Fibroblast of peridontal ligament (primary cell): Measurements from ENCODE around the gene OR2S2.
A peak's percentile ranks its signal among the peaks of the same experiment; 100 is the strongest.
"Not testable (repeated sequence)": the region's sequence is repeated elsewhere in the genome, so short reads cannot be mapped to it uniquely, and the experiment has no call there.

ENCODE experiments used
- DNase-seq: peaks from one replicate; pipeline ENCODE4 v3.0.0-alpha.2; 2010; ENCODE audit errors: extremely low read depth

The OR2S2 gene

GRCh38 chr9:35962126-35962906, 4.4 kb upstream of the OR2S2 start:
- peak; percentile 45 for DNase-seq

DNA sequence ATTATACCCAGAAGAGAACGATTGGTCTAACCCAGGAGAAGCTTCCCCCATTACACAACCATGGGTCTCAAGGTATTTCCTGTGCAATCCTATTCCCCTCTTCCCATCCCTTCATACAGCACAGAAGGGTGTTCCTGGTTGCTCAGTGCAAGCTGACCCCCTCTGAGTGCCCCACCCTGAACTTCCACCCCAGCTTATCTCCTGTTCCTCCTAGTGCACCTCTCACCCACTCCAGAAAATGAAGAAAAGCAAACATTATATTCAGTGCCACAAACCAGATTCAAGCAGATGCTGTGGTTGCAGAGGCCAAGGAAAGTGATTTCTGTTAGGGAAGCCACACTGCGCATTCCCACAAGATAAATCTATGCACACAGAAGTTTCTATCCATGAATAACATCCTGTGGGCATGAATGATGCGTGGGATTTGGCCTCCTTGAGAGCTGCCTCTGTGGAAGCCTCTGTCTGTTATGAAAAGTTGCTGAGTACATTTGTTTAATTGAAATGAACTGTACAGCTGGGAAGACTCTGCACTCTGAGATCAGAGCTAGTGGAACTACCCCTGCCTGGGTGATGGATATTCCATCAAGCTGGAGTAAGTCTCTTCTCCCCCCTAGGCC, 2.2 kb upstream of the OR2S2 start:
- DNase-seq = peak; percentile 34

DNA sequence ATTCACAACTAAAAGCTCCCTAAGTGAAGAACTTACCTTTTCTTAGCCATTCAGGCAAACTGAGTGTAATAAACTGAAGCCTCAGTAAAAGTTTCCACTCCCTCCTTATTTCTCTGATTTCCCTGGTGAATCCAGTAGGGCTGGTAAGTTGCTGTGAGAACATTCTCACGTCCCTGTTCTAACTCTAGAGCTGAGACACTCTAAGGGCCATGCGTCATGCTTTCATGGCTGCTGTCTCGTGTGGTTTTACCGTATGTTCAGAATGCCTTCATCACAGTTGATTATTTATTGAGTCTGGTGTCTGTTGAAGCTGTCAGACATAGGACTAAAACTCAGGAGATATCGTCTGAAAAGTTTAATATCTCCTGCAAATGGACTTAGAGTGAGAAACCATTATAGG, 1.3 kb downstream of the OR2S2 start:
- no peak for DNase-seq

DNA sequence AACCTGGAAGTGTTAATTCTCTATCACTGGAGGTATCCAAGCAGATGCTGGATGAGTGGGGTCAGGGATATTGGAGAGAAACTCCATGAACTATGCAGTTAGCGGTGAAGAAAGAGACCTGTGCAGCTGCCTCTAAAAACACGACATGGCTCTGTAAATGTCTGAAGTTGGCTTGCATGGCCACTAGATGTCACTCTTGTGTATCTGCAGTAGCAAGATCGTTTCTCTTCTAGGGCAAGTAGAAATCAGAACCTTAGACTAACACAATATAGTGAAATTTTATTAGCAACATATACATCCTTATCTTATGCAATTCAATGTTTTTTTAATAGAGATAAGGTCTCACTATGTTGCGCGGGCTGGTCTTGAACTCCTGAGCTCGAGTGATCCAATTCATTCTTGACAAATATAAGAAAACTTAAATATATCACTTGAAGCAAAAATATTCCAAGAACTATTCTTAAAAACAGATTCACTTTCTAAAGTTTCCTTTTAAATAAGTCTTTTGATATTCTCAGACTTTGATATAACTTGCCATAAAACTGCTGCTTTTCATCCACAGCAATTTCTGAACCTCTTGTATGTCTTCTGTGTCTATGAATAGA, 2.9 kb downstream of the OR2S2 start:
- peak; percentile 90 for DNase-seq

DNA sequence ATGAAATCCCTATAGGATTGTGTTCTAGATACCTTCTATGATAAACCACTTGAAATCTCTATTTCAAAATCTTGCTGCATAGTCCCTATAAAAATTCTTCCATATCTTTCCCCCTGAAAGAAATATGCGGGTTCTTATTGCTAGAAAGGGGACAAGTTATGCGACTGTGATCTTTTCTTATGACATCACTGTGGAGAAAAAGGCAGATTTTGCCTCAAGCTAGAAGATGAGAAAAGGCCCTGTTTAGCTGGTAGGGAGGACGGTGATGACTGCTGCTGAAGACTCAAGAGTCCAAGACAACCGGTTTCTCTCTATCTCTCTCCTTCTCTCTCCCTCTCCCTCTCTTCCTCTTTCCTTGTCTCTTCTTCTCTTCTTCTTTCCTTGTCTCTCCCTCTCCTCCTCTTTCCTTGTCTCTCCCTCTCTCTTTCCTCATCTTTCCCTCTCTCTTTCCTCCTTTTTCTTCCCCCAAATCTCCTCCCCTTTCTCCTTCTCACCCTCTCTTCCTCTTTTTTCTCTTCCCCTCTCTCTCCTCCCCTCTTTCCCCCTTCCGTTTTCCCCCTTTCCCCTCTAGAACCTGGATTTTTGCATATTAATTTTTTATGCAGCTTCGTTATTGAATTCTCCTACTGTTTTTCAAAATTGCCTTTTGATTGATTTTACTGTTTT, 5.3 kb downstream of the OR2S2 start:
- DNase-seq = no peak

DNA sequence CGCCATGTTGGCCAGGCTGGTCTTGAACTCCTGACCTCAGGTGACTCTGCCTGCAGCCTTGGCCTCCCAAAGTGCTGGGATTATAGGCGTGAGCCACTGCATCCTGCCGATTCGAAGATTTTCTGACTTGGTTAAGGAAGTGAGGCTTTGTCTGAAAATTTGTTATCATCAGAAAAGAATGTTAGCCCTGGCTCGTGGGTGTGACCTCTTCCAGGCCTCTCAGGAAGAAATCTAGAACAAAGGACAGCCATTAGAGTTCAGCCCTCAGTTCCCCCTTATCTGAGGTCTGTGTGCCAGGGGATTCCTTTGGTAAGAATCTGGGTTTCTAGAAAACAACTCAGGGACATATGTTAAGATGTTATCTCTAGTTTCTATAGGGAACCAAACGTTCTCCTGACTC, 6.2 kb downstream of the OR2S2 start:
- peak; percentile 22 for DNase-seq

DNA sequence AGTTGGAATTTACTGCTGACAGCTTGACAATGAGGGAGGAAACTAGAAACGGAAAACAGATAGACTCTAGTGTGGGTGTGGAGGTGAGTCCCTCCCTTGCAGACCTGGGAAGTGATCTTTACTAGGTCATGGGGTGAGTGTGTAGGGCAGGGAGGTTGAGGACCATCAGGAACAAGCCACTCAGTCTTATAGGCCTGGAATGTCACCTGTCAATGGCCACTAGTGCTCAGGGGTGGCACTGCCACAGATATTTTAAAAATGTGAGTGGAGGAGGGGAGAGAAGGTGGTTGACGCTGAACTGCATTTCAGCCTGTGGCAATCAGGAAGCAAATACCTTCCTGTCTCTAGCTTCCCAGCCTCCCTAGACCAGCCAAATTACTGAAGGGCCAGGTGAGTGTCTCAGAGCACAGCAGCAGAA, 9.0 kb downstream of the OR2S2 start:
- no peak for DNase-seq

DNA sequence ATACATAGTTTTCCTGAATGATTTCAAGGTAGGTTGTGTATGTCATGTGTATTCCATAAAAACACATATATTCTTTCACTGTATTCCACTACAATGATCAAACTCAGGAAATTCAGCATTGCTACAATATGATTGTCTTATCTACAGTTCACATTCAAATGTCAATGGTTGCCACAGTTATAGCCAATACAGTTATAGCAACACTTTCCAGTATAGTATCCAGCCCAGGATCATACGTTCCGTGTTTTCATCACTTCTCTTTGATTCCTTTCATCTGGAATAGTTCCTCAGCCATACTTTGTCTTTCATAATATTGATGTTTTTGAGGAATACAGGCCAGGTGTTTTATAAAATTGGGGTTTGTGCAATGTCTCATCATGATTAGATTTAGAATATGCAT, 9.5 kb downstream of the OR2S2 start:
- no peak for DNase-seq

DNA sequence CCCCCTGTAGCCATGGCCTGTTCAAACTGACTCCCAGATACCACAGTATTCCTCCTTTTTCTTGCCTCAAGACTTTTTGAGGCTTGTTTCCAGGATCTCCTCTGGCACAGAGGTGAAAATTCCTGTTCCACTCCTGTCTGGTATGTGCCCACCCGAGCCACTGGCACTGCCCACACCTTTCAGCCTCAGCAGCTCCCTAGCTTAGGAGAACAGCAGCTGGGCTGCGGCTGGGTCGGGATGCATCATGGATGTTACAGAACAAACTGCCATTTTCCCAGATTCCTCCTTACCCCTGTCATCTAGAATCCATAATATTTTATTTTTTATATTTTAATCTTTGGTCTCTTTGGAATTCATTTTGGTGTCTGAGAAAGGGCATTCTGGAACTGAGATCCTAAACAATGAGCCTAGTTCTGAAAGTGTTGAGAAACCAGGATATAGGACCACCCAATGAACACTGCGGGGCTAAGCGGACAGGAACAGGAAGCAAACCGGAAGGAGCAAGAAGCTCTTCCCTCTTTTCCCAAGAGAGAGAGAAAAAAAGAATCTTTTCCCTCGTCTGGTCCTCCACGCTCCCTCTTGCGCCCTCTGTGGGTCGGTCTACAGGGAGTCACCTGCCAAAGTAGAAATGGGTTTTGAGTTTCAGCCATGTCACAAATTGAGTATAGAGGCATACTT, 12.5 kb downstream of the OR2S2 start:
- DNase-seq = peak; percentile 90

- no peak for DNase-seq
These were observed 13.1 kb downstream of the OR2S2 start for GRCh38 chr9:35944841-35945240.

DNA sequence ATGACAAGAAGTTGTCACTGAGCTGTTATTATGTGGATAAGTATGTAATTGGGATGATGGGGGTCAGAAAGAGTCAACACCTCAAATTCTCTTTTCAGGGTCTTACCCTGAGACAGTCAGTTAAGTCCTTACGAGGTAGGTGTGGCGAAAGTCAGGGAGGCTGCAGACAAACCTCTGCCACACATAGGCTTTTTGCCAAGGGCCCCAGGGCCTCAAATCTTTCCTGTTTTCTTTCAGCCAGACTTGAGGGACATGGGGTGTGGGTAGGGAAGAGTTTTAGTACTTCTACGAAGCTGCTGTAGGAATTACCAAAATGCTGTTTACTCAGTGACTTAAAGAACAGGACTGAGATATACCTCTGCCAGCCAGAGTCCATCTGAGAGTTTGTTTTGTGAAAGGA, 13.8 kb downstream of the OR2S2 start:
- no peak for DNase-seq

DNA sequence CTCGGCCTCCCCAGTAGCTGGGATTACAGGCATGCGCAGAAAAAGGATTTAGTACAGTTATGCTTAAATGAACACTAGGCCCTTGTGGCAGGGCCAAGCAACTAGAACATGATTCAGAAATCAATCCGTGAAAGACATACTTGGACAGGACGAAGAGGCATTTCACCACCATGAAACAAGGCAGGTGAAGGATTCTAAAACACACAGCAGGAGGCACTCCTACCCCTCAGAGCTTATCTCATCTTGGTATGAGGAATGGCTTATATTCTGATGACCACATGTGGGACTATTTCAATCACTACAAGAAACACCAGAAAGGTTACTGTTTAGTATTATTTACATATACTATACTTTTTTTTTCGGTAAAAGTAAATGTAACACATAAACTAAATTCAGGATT, 15.7 kb downstream of the OR2S2 start:
- no peak for DNase-seq

DNA sequence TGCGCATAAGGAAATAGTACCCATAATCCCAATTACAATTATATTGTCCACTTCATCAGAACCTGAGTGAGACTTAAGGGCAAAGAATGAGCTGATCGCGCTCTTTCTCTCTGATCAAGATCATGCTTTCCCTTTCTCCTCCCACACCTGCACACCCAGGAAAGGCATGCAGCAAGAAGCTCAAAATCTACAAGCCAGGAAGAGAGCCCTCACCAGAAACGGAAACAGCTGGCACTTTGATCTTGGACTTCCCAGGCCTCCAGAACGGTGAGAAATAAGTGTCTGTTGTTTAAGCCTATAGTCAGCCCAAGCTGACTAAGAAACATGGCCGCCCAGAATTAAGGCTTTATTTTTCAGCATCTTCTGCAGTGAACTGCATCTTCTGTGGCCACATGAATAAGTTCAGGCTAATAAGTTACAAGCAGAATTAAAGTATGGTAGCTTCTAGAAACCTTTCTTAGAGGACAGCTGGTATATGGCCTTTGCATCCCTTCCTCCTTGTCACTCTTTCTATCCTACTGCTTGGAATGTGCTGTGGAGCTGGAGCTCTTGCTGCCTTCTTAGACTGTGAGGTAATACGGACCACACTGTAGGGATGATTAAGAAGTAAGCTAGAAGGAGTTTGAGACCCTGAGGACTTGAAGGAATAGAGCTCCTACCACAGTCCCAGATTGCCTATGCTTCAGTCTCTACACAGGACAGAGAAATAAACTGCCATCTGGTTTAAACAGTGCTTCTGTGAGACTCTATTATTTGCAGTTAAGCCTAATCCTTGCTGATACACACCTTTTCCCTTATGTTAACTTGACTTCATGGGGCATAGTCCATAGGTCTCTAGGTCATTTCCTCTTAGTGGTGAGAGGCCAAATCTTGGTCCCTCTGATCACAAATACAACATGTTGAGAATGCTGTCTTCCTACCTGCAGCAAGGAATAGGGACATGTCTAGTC, 17.2 kb downstream of the OR2S2 start:
- DNase-seq = no peak

GRCh38 chr9:35939679-35940250, 18.2 kb downstream of the OR2S2 start:
- DNase-seq = no peak

GRCh38 chr9:35938474-35939356, 19.2 kb downstream of the OR2S2 start:
- DNase-seq = no peak

- DNase-seq = peak; percentile 34
These were observed 20.7 kb downstream of the OR2S2 start for GRCh38 chr9:35937227-35937626.

- peak; percentile 91 for DNase-seq
These were observed 22.0 kb downstream of the OR2S2 start for GRCh38 chr9:35935755-35936509.

GRCh38 chr9:35935261-35935660, 22.7 kb downstream of the OR2S2 start:
- DNase-seq = no peak

GRCh38 chr9:35934069-35934468, 23.9 kb downstream of the OR2S2 start:
- DNase-seq = not testable (repeated sequence)
